ENCODE results near the gene GZMA.
"Not testable (repeated sequence)": the region's sequence is repeated elsewhere in the genome, so short reads cannot be mapped to it uniquely, and the experiment has no call there.

Gene GZMA

GRCh38 chr5:55102348-55102747, at the start of gene GZMA:
Gene GZMA, plus strand, starts transcription at chr5:55102646. Its CDS starts 37 bp downstream, at chr5:55102683.
- peak; percentile 64 for DNase-seq

GRCh38 chr5:55055183-55055582, 47.3 kb upstream of the GZMA start:
- no peak for DNase-seq

- no peak for DNase-seq
Observed at GRCh38 chr5:55062039-55062779, 40.2 kb upstream of the GZMA start.

- DNase-seq: no peak
Observed at GRCh38 chr5:55063220-55063863, 39.1 kb upstream of the GZMA start.

GRCh38 chr5:55063899-55064298, 38.5 kb upstream of the GZMA start:
- DNase-seq: no peak

GRCh38 chr5:55064523-55064922, 37.9 kb upstream of the GZMA start:
- DNase-seq: no peak

GRCh38 chr5:55066277-55066676, 36.2 kb upstream of the GZMA start:
- DNase-seq: no peak

- no peak for DNase-seq
Observed at GRCh38 chr5:55070968-55071367, 31.5 kb upstream of the GZMA start.

GRCh38 chr5:55071413-55071812, 31.0 kb upstream of the GZMA start:
- DNase-seq: no peak

GRCh38 chr5:55072666-55073065, 29.8 kb upstream of the GZMA start:
- peak; percentile 30 for DNase-seq

GRCh38 chr5:55073211-55073610, 29.2 kb upstream of the GZMA start:
- DNase-seq: no peak

- DNase-seq: no peak
Observed at GRCh38 chr5:55081541-55081940, 20.9 kb upstream of the GZMA start.

- not testable (repeated sequence) for DNase-seq
Observed at GRCh38 chr5:55089301-55089700, 13.1 kb upstream of the GZMA start.

- not testable (repeated sequence) for DNase-seq
Observed at GRCh38 chr5:55091011-55091410, 11.4 kb upstream of the GZMA start.

GRCh38 chr5:55096182-55096581, 6.3 kb upstream of the GZMA start:
- no peak for DNase-seq

- no peak for DNase-seq
Observed at GRCh38 chr5:55096861-55097260, 5.6 kb upstream of the GZMA start.

GRCh38 chr5:55101148-55101547, 1.3 kb upstream of the GZMA start:
- not testable (repeated sequence) for DNase-seq

- peak; percentile 5 for DNase-seq
Observed at GRCh38 chr5:55101556-55102276, 730 bp upstream of the GZMA start.

GRCh38 chr5:55104036-55104772, 1.8 kb downstream of the GZMA start:
- DNase-seq: peak; percentile 25

GRCh38 chr5:55104946-55105701, 2.7 kb downstream of the GZMA start:
- peak; percentile 85 for DNase-seq

- DNase-seq: not testable (repeated sequence)
Observed at GRCh38 chr5:55105976-55106375, 3.5 kb downstream of the GZMA start.

- no peak for DNase-seq
Observed at GRCh38 chr5:55108661-55109060, 6.2 kb downstream of the GZMA start.
